Natural killer cell treated with Interleukin-12 subunit alpha and Interleukin-12 subunit beta and Interleukin-15 and Interleukin-18, amount 100 ng/mL, for 72 hours (primary cell): ENCODE measurements around the gene MSI2. TPM values are rescaled to one million over a fixed set of nuclear protein-coding genes. Genes with fewer than 3 reads are reported as not detected.

Source experiments
- ATAC-seq, 2 donors: fragments of 150-1000 bp; cut with Tn5 transposase in 1 of 2; sonication (Bioruptor Pico), chemical (Tn5 transposase) in 1 of 2; 2 replicates each; pipeline ENCODE4 v1.10.0; 2021
- DNase-seq: peaks from one replicate; pipeline ENCODE4 v3.0.0; 2022; ENCODE audit warnings: low spot score
- H3K27ac Mint-ChIP-seq, 2 donors: 1 replicate in 1 of 2; 2 replicates in 1 of 2; pipeline ENCODE4 v1.8.0; 2022; ENCODE audit warnings: mixed read lengths in 2 of 2, mild to moderate bottlenecking in 1 of 2, moderate library complexity in 1 of 2
- H3K27me3 Mint-ChIP-seq, 2 donors: 1 replicate in 1 of 2; 2 replicates in 1 of 2; pipeline ENCODE4 v1.8.0; 2022; ENCODE audit warnings: mixed read lengths in 2 of 2
- H3K36me3 Mint-ChIP-seq: one replicate; pipeline ENCODE4 v1.8.0; 2022; ENCODE audit warnings: mixed read lengths
- H3K4me1 Mint-ChIP-seq, 2 donors: 1 replicate in 1 of 2; 2 replicates in 1 of 2; pipeline ENCODE4 v1.8.0; 2022; ENCODE audit warnings: low read depth in 2 of 2, mixed read lengths in 2 of 2, mild to moderate bottlenecking in 1 of 2
- H3K4me3 Mint-ChIP-seq: one replicate; pipeline ENCODE4 v1.8.0; 2022; ENCODE audit warnings: mixed read lengths
- H3K9me3 Mint-ChIP-seq: 2 replicates; pipeline ENCODE4 v1.8.0; 2022; ENCODE audit warnings: mixed read lengths
- total RNA-seq, 2 donors: library from RNA; stranded (reverse); gene quantifications; one replicate each; pipeline ENCODE4 v1.2.3, GENCODE V29; 2022

Gene MSI2
- total RNA-seq, 2 donors from 2014 or later, result 51.3 to 126 TPM

DNA sequence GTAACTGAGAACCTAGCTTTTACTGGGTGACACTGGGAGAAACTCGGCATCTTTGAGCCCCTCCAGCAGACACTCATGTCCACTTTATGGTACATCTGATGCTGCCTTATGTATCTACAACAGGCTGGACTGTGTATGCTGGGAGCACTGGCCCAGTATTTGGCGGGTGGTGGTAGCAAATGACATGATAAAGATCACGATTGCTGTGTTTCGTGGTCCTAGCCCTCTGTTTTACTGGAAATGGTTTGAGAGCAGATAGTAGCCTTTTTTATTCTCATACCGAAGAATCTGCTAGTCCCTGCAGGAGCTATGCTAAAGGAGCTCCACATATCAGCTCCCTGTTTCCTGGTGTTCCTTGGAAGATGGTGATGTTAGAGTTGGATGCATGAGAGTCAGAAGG, 338.4 kb downstream of the MSI2 start:
- ATAC-seq, result no peak
- no peak for DNase-seq
- Mint-ChIP-seq H3K27ac (peak overlapping the region in 1 of 2 donors; percentile 65), H3K4me3 (no peak overlapping the region), H3K9me3 (no peaks in the 10 kb centered on the region), H3K36me3 (no peaks in the 10 kb centered on the region), H3K27me3 (no peaks in the 10 kb centered on the region), H3K4me1 (peaks cover 27 to 36% of the 10 kb centered on the region in 2 donors)

DNA sequence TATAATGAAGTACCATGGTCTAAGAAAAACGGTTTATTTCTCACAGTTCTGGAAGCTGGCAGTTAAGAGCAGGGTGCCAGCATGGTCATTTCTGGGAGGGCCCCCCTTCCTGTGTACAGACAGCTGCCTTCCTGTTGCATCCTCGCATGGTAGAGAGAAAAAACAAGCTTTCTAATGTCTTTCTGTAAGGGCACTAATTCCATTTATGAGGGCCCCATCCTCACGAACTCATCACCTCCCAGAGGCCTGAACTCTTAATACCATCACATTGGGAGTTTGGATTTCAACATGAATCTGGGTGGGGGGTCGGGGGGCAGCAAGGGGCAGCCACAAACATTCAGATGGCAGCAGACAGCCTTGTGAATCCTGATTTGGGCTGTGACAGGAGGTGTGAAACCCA, 339.1 kb downstream of the MSI2 start:
- Mint-ChIP-seq H3K27ac (peak overlapping the region in 1 of 2 donors; percentile 65), H3K9me3 (no peaks in the 10 kb centered on the region), H3K4me1 (peaks cover 34 to 43% of the 10 kb centered on the region in 2 donors), H3K36me3 (no peaks in the 10 kb centered on the region), H3K4me3 (no peak overlapping the region), H3K27me3 (no peaks in the 10 kb centered on the region)
- DNase-seq (no peak), ATAC-seq (no peak)

GRCh38 chr17:57595947-57596695, 339.8 kb downstream of the MSI2 start:
- Mint-ChIP-seq H3K27me3 (no peaks in the 10 kb centered on the region), H3K27ac (peak overlapping the region in 1 of 2 donors; percentile 65), H3K36me3 (no peaks in the 10 kb centered on the region), H3K4me3 (no peak overlapping the region), H3K9me3 (no peaks in the 10 kb centered on the region), H3K4me1 (peaks cover 41 to 50% of the 10 kb centered on the region in 2 donors)
- ATAC-seq (no peak), DNase-seq (no peak)

- no peak overlapping the region for H3K4me3 Mint-ChIP-seq
- no peaks in the 10 kb centered on the region for H3K36me3 Mint-ChIP-seq
- H3K27ac Mint-ChIP-seq, result peak overlapping the region in 1 of 2 donors; percentile 65
- no peak for ATAC-seq
- no peaks in the 10 kb centered on the region for H3K9me3 Mint-ChIP-seq
- no peaks in the 10 kb centered on the region for H3K27me3 Mint-ChIP-seq
- peaks cover 49 to 58% of the 10 kb centered on the region in 2 donors for H3K4me1 Mint-ChIP-seq
- no peak for DNase-seq
Measured at GRCh38 chr17:57597101-57597500, 340.8 kb downstream of the MSI2 start.

GRCh38 chr17:57597531-57598453, 341.5 kb downstream of the MSI2 start:
- H3K36me3 Mint-ChIP-seq, result no peaks in the 10 kb centered on the region
- peaks cover 56 to 63% of the 10 kb centered on the region in 2 donors for H3K4me1 Mint-ChIP-seq
- ATAC-seq, result no peak
- peak overlapping the region; percentile 5 for H3K4me3 Mint-ChIP-seq
- peak overlapping the region; percentile 93 to 99 for H3K27ac Mint-ChIP-seq
- H3K27me3 Mint-ChIP-seq, result no peaks in the 10 kb centered on the region
- no peaks in the 10 kb centered on the region for H3K9me3 Mint-ChIP-seq
- no peak for DNase-seq

GRCh38 chr17:57599271-57600045, 343.1 kb downstream of the MSI2 start:
- H3K27ac Mint-ChIP-seq, result peak overlapping the region; percentile 93 to 99
- DNase-seq, result peak; percentile 74
- H3K36me3 Mint-ChIP-seq, result no peaks in the 10 kb centered on the region
- no peaks in the 10 kb centered on the region for H3K27me3 Mint-ChIP-seq
- peak overlapping the region; percentile 78 for H3K4me3 Mint-ChIP-seq
- no peaks in the 10 kb centered on the region for H3K9me3 Mint-ChIP-seq
- peak; percentile 19 to 29 for ATAC-seq
- peaks cover 73 to 74% of the 10 kb centered on the region in 2 donors for H3K4me1 Mint-ChIP-seq

GRCh38 chr17:57600074-57600473, 343.8 kb downstream of the MSI2 start:
- ATAC-seq (peak; percentile 83 to 84), DNase-seq (peak; percentile 90)
- H3K27me3 Mint-ChIP-seq, result no peaks in the 10 kb centered on the region
- peak overlapping the region; percentile 78 for H3K4me3 Mint-ChIP-seq
- peak overlapping the region; percentile 93 to 99 for H3K27ac Mint-ChIP-seq
- no peaks in the 10 kb centered on the region for H3K9me3 Mint-ChIP-seq
- H3K36me3 Mint-ChIP-seq, result no peaks in the 10 kb centered on the region
- H3K4me1 Mint-ChIP-seq, result peaks cover 76 to 78% of the 10 kb centered on the region in 2 donors

- H3K4me3 Mint-ChIP-seq, result peak overlapping the region; percentile 78
- H3K9me3 Mint-ChIP-seq, result no peaks in the 10 kb centered on the region
- no peaks in the 10 kb centered on the region for H3K36me3 Mint-ChIP-seq
- DNase-seq (peak; percentile 87), ATAC-seq (peak; percentile 58 to 67)
- peak overlapping the region; percentile 93 to 99 for H3K27ac Mint-ChIP-seq
- no peaks in the 10 kb centered on the region for H3K27me3 Mint-ChIP-seq
- peaks cover 82 to 84% of the 10 kb centered on the region in 2 donors for H3K4me1 Mint-ChIP-seq
Measured at GRCh38 chr17:57601143-57601735, 344.9 kb downstream of the MSI2 start.

DNA sequence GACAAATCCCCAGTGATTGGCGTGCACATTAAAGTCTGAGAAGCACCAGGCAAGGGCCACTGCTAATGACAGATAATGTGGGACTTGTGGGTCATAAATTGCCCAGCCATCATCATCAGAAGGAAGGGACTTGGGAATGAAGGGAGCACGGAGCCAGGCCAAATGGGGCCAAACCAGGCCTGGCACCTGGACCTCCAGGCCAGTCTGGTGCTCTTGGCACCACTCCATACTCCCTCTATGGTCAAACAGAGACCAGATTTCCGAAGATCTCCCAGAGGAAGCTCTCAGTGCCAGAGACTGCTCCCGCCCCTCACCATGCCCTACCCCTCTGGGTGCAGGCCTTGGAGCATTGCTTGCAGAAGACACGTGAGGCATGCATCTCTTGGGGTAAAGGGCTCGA, 346.6 kb downstream of the MSI2 start:
- ATAC-seq (no peak), DNase-seq (no peak)
- H3K9me3 Mint-ChIP-seq, result no peaks in the 10 kb centered on the region
- H3K36me3 Mint-ChIP-seq, result no peaks in the 10 kb centered on the region
- no peaks in the 10 kb centered on the region for H3K27me3 Mint-ChIP-seq
- peaks cover 86% of the 10 kb centered on the region in 2 donors for H3K4me1 Mint-ChIP-seq
- H3K4me3 Mint-ChIP-seq, result peak overlapping the region; percentile 36
- peak overlapping the region; percentile 93 to 99 for H3K27ac Mint-ChIP-seq

DNA sequence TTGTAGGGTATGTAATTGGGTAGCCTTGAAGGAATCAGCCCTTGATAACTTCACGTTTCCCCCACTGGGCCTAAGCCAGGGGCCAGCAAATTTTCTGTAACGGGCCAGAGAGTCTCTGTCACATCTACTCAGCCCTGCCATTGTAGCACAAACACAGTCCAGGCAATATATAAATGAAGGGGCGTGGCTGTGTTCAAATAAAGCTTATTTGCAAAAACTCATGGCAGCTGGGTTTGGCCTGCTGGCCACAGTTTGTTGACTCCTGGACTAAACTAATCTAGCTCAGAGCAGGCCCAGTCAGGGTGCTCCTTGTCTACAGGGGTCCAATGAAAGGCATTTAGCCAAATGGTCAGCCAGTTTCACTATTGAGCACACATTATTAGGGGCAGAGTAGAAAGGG, 347.2 kb downstream of the MSI2 start:
- ATAC-seq (no peak), DNase-seq (no peak)
- peak overlapping the region; percentile 93 to 99 for H3K27ac Mint-ChIP-seq
- H3K4me1 Mint-ChIP-seq, result peaks cover 83 to 86% of the 10 kb centered on the region in 2 donors
- H3K9me3 Mint-ChIP-seq, result no peaks in the 10 kb centered on the region
- peak overlapping the region; percentile 86 for H3K4me3 Mint-ChIP-seq
- no peaks in the 10 kb centered on the region for H3K36me3 Mint-ChIP-seq
- no peaks in the 10 kb centered on the region for H3K27me3 Mint-ChIP-seq

DNA sequence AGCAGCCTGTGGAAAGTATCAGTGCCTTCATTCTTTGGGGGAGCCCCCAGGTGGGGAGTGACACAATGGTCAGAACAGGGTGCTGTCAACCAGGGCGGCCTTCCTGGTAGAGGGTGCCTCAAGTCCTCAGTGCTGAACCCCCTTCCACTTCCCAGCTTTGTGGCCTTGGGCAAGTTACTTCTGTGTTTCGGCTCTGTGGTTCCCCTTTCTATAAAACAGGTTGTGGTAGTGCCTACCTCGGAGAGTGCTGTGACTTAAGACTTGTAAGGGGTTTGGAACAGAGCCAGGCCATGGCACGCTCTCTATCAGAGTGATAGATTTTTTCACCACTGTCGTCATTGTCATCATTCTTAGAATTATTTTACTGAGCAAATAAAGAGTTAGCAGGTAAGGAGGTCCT, 347.7 kb downstream of the MSI2 start:
- peak; percentile 87 for DNase-seq
- Mint-ChIP-seq H3K27me3 (no peaks in the 10 kb centered on the region), H3K4me3 (peak overlapping the region; percentile 86), H3K36me3 (no peaks in the 10 kb centered on the region), H3K9me3 (no peaks in the 10 kb centered on the region), H3K27ac (peak overlapping the region; percentile 93 to 99), H3K4me1 (peaks cover 82 to 84% of the 10 kb centered on the region in 2 donors)
- peak; percentile 78 to 80 for ATAC-seq

DNA sequence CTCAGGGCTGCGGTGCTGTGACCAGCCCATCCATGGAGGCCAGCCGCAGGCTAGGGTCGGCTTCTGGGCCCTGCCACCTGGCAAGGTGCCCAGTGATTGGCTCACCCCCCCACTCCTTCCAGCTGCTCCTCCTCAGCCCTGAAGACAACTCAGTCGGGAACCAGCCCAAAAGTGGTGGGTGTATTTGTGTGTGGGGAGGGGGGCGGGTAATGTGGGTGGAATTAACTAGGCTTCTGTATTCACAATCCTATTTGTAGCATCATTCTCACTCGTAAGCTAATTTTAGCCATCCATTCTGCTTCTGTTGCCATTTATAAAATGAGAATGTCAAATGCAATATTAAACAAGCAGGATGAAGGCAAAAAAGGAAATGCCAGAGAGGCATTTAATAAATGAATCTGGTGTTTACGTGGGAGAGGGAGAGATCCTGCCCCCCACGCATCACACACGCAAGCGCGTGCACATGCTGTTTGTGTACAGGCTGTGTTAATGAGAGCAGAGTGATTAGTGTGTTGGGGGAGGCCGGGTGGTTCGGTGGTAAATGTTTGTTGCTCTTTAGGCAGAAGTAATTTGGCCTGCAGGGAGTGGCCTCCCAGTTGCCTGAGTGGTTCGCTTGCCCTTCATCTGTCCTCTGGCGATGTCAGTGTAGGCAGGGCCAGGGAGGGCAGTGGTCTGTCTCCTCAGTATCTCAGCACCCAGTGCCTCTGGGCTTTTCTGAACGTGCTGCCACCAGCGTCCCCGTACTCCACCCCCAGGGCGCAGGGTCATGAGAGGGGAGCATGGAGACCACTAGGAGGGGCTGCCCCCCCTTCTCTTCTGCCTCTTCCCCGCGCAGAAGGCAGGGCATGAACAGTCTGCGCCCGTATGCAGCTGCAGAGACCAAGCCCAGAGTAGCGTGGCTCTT, 348.7 kb downstream of the MSI2 start:
- Mint-ChIP-seq H3K4me1 (peaks cover 71 to 73% of the 10 kb centered on the region in 2 donors), H3K9me3 (no peaks in the 10 kb centered on the region), H3K27me3 (no peaks in the 10 kb centered on the region), H3K36me3 (no peaks in the 10 kb centered on the region), H3K4me3 (peak overlapping the region; percentile 86), H3K27ac (peak overlapping the region; percentile 93 to 99)
- peak in 1 of 2 donors; percentile 17 for ATAC-seq
- no peak for DNase-seq
